Neuronal stem cell (in vitro differentiated cells): Measurements from ENCODE around the gene SIRPA.
A peak's percentile ranks its signal among the peaks of the same experiment; 100 is the strongest.

ENCODE experiments used
- DNase-seq: peaks from one replicate; pipeline ENCODE4 v3.0.0-alpha.2; 2013; ENCODE audit warnings: low spot score
- H2AFZ ChIP-seq: one replicate; pipeline ENCODE4 v1.6.1; 2013; ENCODE audit warnings: mild to moderate bottlenecking, low read length, inconsistent platforms
- H2AK5ac ChIP-seq: 2 replicates; pipeline ENCODE4 v1.6.1; 2013; ENCODE audit warnings: low read depth, mild to moderate bottlenecking, inconsistent platforms, low read length, moderate library complexity, mixed read lengths
- H2BK120ac ChIP-seq: 2 replicates; pipeline ENCODE4 v1.6.1; 2013; ENCODE audit warnings: low read depth, mild to moderate bottlenecking, inconsistent platforms, low read length, moderate library complexity, mixed read lengths
- H2BK12ac ChIP-seq: one replicate; pipeline ENCODE4 v1.6.1; 2013; ENCODE audit warnings: low read length, inconsistent platforms
- H2BK15ac ChIP-seq: 2 replicates; pipeline ENCODE4 v1.6.1; 2013; ENCODE audit warnings: mild to moderate bottlenecking, low read length, inconsistent platforms, mixed read lengths
- H2BK5ac ChIP-seq: one replicate; pipeline ENCODE4 v1.6.1; 2013; ENCODE audit warnings: inconsistent platforms, mild to moderate bottlenecking, low read length, moderate library complexity
- H3K14ac ChIP-seq: one replicate; pipeline ENCODE4 v1.6.1; 2013; ENCODE audit warnings: low read length, inconsistent platforms
- H3K18ac ChIP-seq: 2 replicates; pipeline ENCODE4 v1.6.1; 2013; ENCODE audit warnings: low read length, inconsistent platforms
- H3K23ac ChIP-seq: 2 replicates; pipeline ENCODE4 v1.6.1; 2013; ENCODE audit warnings: low read depth, mild to moderate bottlenecking, mixed read lengths, low read length, inconsistent platforms; ENCODE audit not compliant: poor library complexity
- H3K27ac ChIP-seq: replicated peaks from 3 replicates; pipeline ENCODE4 v1.5.1; 2013; ENCODE audit warnings: low read length, inconsistent platforms
- H3K27me3 ChIP-seq, 3 experiments: 2 replicates each; pipeline ENCODE4 v1.6.1; 2013; ENCODE audit warnings: low read length in 3 of 3, mild to moderate bottlenecking in 2 of 3, inconsistent platforms in 1 of 3, low read depth in 1 of 3, mixed read lengths in 1 of 3, moderate library complexity in 1 of 3; ENCODE audit not compliant: control insufficient read depth in 3 of 3, insufficient read depth in 3 of 3
- H3K36me3 ChIP-seq, 2 donors: replicated peaks in 1 of 2; 2 replicates each; pipeline ENCODE4 v1.6.1; 2013; ENCODE audit warnings: low read length in 2 of 2; ENCODE audit not compliant: control insufficient read depth in 2 of 2, insufficient read depth in 2 of 2
- H3K4ac ChIP-seq: 2 replicates; pipeline ENCODE4 v1.6.1; 2013; ENCODE audit warnings: inconsistent platforms, mild to moderate bottlenecking, low read length, moderate library complexity
- H3K4me1 ChIP-seq, 2 donors: 1 replicate in 1 of 2; 2 replicates in 1 of 2; pipeline ENCODE4 v1.6.1; 2013; ENCODE audit warnings: low read length in 2 of 2, low read depth in 1 of 2; ENCODE audit not compliant: control insufficient read depth in 2 of 2, insufficient read depth in 1 of 2
- H3K4me2 ChIP-seq: one replicate; pipeline ENCODE4 v1.6.1; 2013; ENCODE audit warnings: mild to moderate bottlenecking, low read length, inconsistent platforms; ENCODE audit not compliant: insufficient read depth, poor library complexity, severe bottlenecking
- H3K4me3 ChIP-seq, 2 donors: 2 replicates each; pipeline ENCODE4 v1.5.1; 2013; ENCODE audit warnings: low read length in 2 of 2, mild to moderate bottlenecking in 2 of 2, inconsistent platforms in 1 of 2, moderate library complexity in 1 of 2
- H3K79me1 ChIP-seq: one replicate; pipeline ENCODE4 v1.6.1; 2013; ENCODE audit warnings: low read depth, mild to moderate bottlenecking, inconsistent platforms, low read length, moderate library complexity
- H3K9ac ChIP-seq: one replicate; pipeline ENCODE4 v1.6.1; 2013; ENCODE audit warnings: mild to moderate bottlenecking, low read depth, low read length, inconsistent platforms; ENCODE audit not compliant: poor library complexity
- H3K9me3 ChIP-seq, 2 donors: replicated peaks in 1 of 2; 2 replicates each; pipeline versions ENCODE3 to v1.6.1; 2013; ENCODE audit warnings: low read length in 2 of 2, mild to moderate bottlenecking in 2 of 2, inconsistent platforms in 1 of 2, low read depth in 1 of 2, mixed read lengths in 1 of 2, moderate library complexity in 1 of 2; ENCODE audit not compliant: control insufficient read depth in 2 of 2, insufficient read depth in 1 of 2
- H4K8ac ChIP-seq: one replicate; pipeline ENCODE4 v1.6.1; 2013; ENCODE audit warnings: low read depth, mild to moderate bottlenecking, inconsistent platforms, low read length, moderate library complexity
- H4K91ac ChIP-seq: one replicate; pipeline ENCODE4 v1.6.1; 2013; ENCODE audit warnings: low read length, low read depth, mild to moderate bottlenecking, inconsistent platforms; ENCODE audit not compliant: poor library complexity
- WGBS, 2 donors: extraction: QIAGEN DNeasy Blood & Tissue Kit; methylation state at CpG; one replicate each; pipeline ENCODE4 v1.1.7; 2013; ENCODE audit warnings: missing lambda C conversion rate in 2 of 2, mixed read lengths in 1 of 2; ENCODE audit not compliant: insufficient read length in 2 of 2, insufficient replicate concordance in 1 of 2; ENCODE audit errors: extremely low coverage in 2 of 2; 5-methylcytosine and 5-hydroxymethylcytosine counted together

SIRPA gene

GRCh38 chr20:1891263-1892118 lies 3.7 kb upstream of the SIRPA start:
- Histone ChIP-seq H3K4me1 (peaks cover 4 to 10% of the 10 kb centered on the region in 2 donors), H3K36me3 (no peaks in the 10 kb centered on the region), H3K9ac (no peak overlapping the region), H3K4me2 (no peak overlapping the region), H3K79me1 (no peaks in the 10 kb centered on the region), H3K14ac (no peak overlapping the region), H3K27me3 (peaks cover 0 to 13% (median 13%) of the 10 kb centered on the region in 3 experiments), H4K8ac (no peak overlapping the region), H3K27ac (no peak overlapping the region), H3K4ac (no peak overlapping the region), H4K91ac (no peak overlapping the region), H2AK5ac (no peak overlapping the region), H2BK5ac (no peak overlapping the region), H3K4me3 (no peak overlapping the region), H2BK120ac (no peak overlapping the region), H3K23ac (no peak overlapping the region), H3K18ac (no peak overlapping the region), H3K9me3 (peaks cover 0 to 2% of the 10 kb centered on the region in 2 donors), H2AFZ (no peak overlapping the region), H2BK12ac (no peak overlapping the region), H2BK15ac (no peak overlapping the region)
- no CpG with 5 or more reads among the region's 17 CpGs for WGBS, 2 donors
- no peak for DNase-seq

GRCh38 chr20:1892119-1892385 lies 3.2 kb upstream of the SIRPA start:
- no peak overlapping the region for H3K18ac ChIP-seq
- no peak overlapping the region for H2BK12ac ChIP-seq
- no peak overlapping the region for H2BK5ac ChIP-seq
- no CpG with 5 or more reads among the region's 1 CpG for WGBS, 2 donors
- H2AFZ ChIP-seq = no peak overlapping the region
- no peak overlapping the region for H3K14ac ChIP-seq
- no peak for DNase-seq
- H3K27ac ChIP-seq = no peak overlapping the region
- H3K4me2 ChIP-seq = no peak overlapping the region
- H2BK120ac ChIP-seq = no peak overlapping the region
- no peak overlapping the region for H3K4me3 ChIP-seq
- no peaks in the 10 kb centered on the region for H3K36me3 ChIP-seq
- no peak overlapping the region for H2AK5ac ChIP-seq
- no peak overlapping the region for H3K4ac ChIP-seq
- H4K91ac ChIP-seq = no peak overlapping the region
- no peak overlapping the region for H3K9ac ChIP-seq
- peaks cover 0 to 13% (median 13%) of the 10 kb centered on the region in 3 experiments for H3K27me3 ChIP-seq
- no peak overlapping the region for H4K8ac ChIP-seq
- no peaks in the 10 kb centered on the region for H3K79me1 ChIP-seq
- no peak overlapping the region for H3K23ac ChIP-seq
- peaks cover 4 to 10% of the 10 kb centered on the region in 2 donors for H3K4me1 ChIP-seq
- H2BK15ac ChIP-seq = no peak overlapping the region
- peaks cover 0 to 2% of the 10 kb centered on the region in 2 donors for H3K9me3 ChIP-seq

- Histone ChIP-seq H2AK5ac (no peak overlapping the region), H2BK5ac (no peak overlapping the region), H3K79me1 (no peaks in the 10 kb centered on the region), H3K36me3 (no peaks in the 10 kb centered on the region), H3K4me3 (peak overlapping the region; percentile 74 to 86), H3K4me2 (peak overlapping the region; percentile 72), H4K8ac (no peak overlapping the region), H2BK120ac (no peak overlapping the region), H2BK15ac (peak overlapping the region; percentile 22), H3K9me3 (peaks cover 0 to 2% of the 10 kb centered on the region in 2 donors), H2BK12ac (no peak overlapping the region), H2AFZ (peak overlapping the region; percentile 96), H3K27ac (no peak overlapping the region), H3K23ac (no peak overlapping the region), H3K18ac (peak overlapping the region; percentile 87), H4K91ac (peak overlapping the region; percentile 2), H3K4me1 (peaks cover 4 to 10% of the 10 kb centered on the region in 2 donors), H3K4ac (no peak overlapping the region), H3K27me3 (peaks cover 0 to 13% (median 11%) of the 10 kb centered on the region in 3 experiments), H3K14ac (no peak overlapping the region), H3K9ac (peak overlapping the region; percentile 39)
- DNase-seq = no peak
- no CpG with 5 or more reads among the region's 54 CpGs for WGBS, 2 donors
Measured at GRCh38 chr20:1893721-1894470, 1.3 kb upstream of the SIRPA start.

- Histone ChIP-seq H3K9me3 (peaks cover 0 to 2% of the 10 kb centered on the region in 2 donors), H3K36me3 (no peaks in the 10 kb centered on the region), H3K4me3 (peak overlapping the region; percentile 74 to 86), H2AFZ (peak overlapping the region; percentile 96), H3K79me1 (no peaks in the 10 kb centered on the region), H3K9ac (peak overlapping the region; percentile 39), H2BK120ac (no peak overlapping the region), H2BK12ac (no peak overlapping the region), H2BK5ac (peak overlapping the region; percentile 47), H3K23ac (no peak overlapping the region), H4K8ac (no peak overlapping the region), H2AK5ac (no peak overlapping the region), H3K14ac (no peak overlapping the region), H3K18ac (peak overlapping the region; percentile 78), H3K27me3 (peaks cover 0 to 13% (median 11%) of the 10 kb centered on the region in 3 experiments), H2BK15ac (peak overlapping the region; percentile 22), H3K27ac (peak overlapping the region; percentile 40), H3K4ac (no peak overlapping the region), H4K91ac (no peak overlapping the region), H3K4me2 (peak overlapping the region; percentile 81), H3K4me1 (peaks cover 5 to 10% of the 10 kb centered on the region in 2 donors)
- peak; percentile 57 for DNase-seq
- no CpG with 5 or more reads among the region's 70 CpGs for WGBS, 2 donors
Measured at GRCh38 chr20:1894471-1894950, 696 bp upstream of the SIRPA start.
